Measurements from ENCODE around the gene KIF16B.
A peak's percentile ranks its signal among the peaks of the same experiment; 100 is the strongest.
"Not testable (repeated sequence)": the region's sequence is repeated elsewhere in the genome, so short reads cannot be mapped to it uniquely, and the experiment has no call there.

Gene KIF16B

DNA sequence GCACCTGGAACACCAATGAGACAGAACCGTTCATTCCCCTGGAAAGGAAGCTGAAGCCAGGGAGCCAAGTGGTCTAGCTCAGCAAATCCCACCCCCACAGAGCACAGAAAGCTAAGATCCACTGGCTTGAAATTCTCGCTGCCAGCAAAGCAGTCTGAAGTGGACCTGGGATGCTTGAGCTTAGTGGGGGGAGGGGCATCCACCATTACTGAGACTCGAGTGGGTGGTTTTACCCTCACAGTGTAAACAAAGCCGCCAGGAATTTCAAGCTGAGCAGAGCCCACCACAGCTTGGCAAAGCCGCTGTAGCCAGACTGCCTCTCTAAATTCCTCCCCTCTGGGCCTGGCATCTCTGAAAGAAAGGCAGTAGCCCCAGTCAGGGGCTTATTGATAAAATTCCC is 53.1 kb downstream of the KIF16B start:
- no peak for DNase-seq (ENCODE audit: low spot score)
- TF ChIP-seq, protein P1, sequence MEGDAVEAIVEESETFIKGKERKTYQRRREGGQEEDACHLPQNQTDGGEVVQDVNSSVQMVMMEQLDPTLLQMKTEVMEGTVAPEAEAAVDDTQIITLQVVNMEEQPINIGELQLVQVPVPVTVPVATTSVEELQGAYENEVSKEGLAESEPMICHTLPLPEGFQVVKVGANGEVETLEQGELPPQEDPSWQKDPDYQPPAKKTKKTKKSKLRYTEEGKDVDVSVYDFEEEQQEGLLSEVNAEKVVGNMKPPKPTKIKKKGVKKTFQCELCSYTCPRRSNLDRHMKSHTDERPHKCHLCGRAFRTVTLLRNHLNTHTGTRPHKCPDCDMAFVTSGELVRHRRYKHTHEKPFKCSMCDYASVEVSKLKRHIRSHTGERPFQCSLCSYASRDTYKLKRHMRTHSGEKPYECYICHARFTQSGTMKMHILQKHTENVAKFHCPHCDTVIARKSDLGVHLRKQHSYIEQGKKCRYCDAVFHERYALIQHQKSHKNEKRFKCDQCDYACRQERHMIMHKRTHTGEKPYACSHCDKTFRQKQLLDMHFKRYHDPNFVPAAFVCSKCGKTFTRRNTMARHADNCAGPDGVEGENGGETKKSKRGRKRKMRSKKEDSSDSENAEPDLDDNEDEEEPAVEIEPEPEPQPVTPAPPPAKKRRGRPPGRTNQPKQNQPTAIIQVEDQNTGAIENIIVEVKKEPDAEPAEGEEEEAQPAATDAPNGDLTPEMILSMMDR (IDR thresholded peaks at IDR 0.05; ENCODE audit: extremely low read depth, insufficient read depth, missing control alignments) = no peak
- in situ Hi-C loops (cut with MboI; ENCODE audit: low pct_unique_long_range_greater_than_20kb, low sequenced_read_pairs, unreplicated experiment) = no loop called here

- DNase-seq (ENCODE audit: low spot score); in situ Hi-C loops (cut with MboI; ENCODE audit: low pct_unique_long_range_greater_than_20kb, low sequenced_read_pairs, unreplicated experiment): not testable (repeated sequence)
Observed at GRCh38 chr20:16519673-16520072, 53.6 kb downstream of the KIF16B start.

DNA sequence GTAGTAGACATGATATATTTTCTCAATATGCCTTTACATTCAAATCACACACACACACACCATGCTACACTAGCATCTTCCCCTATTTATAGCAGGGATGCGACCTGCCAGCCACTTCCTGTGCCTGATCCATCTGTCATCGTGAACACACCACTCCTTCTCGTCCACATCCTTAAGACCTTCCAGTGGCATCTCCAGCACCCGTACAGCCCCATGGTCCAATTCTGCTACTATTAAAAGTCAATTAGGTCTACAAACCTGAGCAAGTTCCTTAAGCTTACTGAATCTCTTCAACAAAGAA is 54.5 kb downstream of the KIF16B start:
- in situ Hi-C loops (cut with MboI; ENCODE audit: low pct_unique_long_range_greater_than_20kb, low sequenced_read_pairs, unreplicated experiment) = no loop called here
- TF ChIP-seq, protein P1 (IDR thresholded peaks at IDR 0.05; ENCODE audit: extremely low read depth, insufficient read depth, missing control alignments) = no peak
- no peak for DNase-seq (ENCODE audit: low spot score)

- peak; percentile 41 for DNase-seq (ENCODE audit: low spot score)
- TF ChIP-seq, protein P1 (IDR thresholded peaks at IDR 0.05; ENCODE audit: extremely low read depth, insufficient read depth, missing control alignments) = peak; percentile 55
- in situ Hi-C loops (cut with MboI; ENCODE audit: low pct_unique_long_range_greater_than_20kb, low sequenced_read_pairs, unreplicated experiment) = no loop called here
Observed at GRCh38 chr20:16517946-16518783, 55.1 kb downstream of the KIF16B start.

- no peak for DNase-seq (ENCODE audit: low spot score)
- in situ Hi-C loops (cut with MboI; ENCODE audit: low pct_unique_long_range_greater_than_20kb, low sequenced_read_pairs, unreplicated experiment) = no loop called here
- TF ChIP-seq, protein P1 (IDR thresholded peaks at IDR 0.05; ENCODE audit: extremely low read depth, insufficient read depth, missing control alignments) = no peak
Observed at GRCh38 chr20:16516794-16517193, 56.5 kb downstream of the KIF16B start.

DNA sequence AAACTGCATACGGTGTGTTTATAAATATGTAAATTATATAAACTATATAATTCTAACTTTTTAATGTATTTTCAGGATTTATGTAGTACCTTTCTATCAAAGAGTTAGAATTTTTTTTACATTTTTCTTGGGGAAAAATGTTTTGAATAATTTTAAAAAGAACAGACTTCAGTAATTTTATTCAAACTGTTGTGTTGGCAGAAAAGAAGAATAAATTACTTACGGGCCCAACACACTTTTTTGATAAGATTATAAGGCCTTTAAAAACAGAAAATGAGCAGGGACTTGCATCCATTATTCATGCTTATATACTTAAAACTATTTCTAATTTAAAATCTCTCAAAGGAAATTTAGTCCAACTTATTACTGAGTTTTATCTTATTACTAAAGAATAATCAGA is 58.2 kb downstream of the KIF16B start:
- in situ Hi-C loops (cut with MboI; ENCODE audit: low pct_unique_long_range_greater_than_20kb, low sequenced_read_pairs, unreplicated experiment) = no loop called here
- DNase-seq (ENCODE audit: low spot score) = no peak
- TF ChIP-seq, protein P1 (IDR thresholded peaks at IDR 0.05; ENCODE audit: extremely low read depth, insufficient read depth, missing control alignments) = no peak

GRCh38 chr20:16514140-16514539 is 59.1 kb downstream of the KIF16B start:
- in situ Hi-C loops (cut with MboI; ENCODE audit: low pct_unique_long_range_greater_than_20kb, low sequenced_read_pairs, unreplicated experiment) = no loop called here
- DNase-seq (ENCODE audit: low spot score) = no peak
- TF ChIP-seq, protein P1 (IDR thresholded peaks at IDR 0.05; ENCODE audit: extremely low read depth, insufficient read depth, missing control alignments) = no peak

Data from GM13977 (cell line).